ENCODE results near the gene KLHL18. TPM values are rescaled to one million over a fixed set of nuclear protein-coding genes. Genes with fewer than 3 reads are reported as not detected.
"Not testable (repeated sequence)": the region's sequence is repeated elsewhere in the genome, so short reads cannot be mapped to it uniquely, and the experiment has no call there.

KLHL18 gene
- total RNA-seq, 6 experiments from 2014 or later, result 4.3 to 11.4 (median 8.1) TPM

- peak; percentile 51 to 81 (median 73) for ATAC-seq
- Histone ChIP-seq H3K4me1 (no peaks in the 10 kb centered on the region), H3K27ac (no peak overlapping the region), H3K4me3 (no peak overlapping the region), H3K9me3 (no peaks in the 10 kb centered on the region), H3K36me3 (peaks cover 0 to under 1% (median 0%) of the 10 kb centered on the region in 4 donors), H3K27me3 (no peaks in the 10 kb centered on the region)
- intact Hi-C loops (cut with DNase I), result no loop called here
- TF ChIP-seq POLR2A (IDR thresholded peaks at IDR 0.05) (no peak), CTCF (IDR thresholded peaks at IDR 0.05) (no peak)
- 67% methylated on average over 4 of the region's 5 CpGs for WGBS (ENCODE audit: insufficient coverage, low coverage, low lambda C conversion rate, missing lambda C conversion rate)
- DNase-seq, result peak in 2 of 3 donors; percentile 42 to 56
Measured at GRCh38 chr3:47315069-47315647, 32.4 kb downstream of the KLHL18 start.

- H3K27ac ChIP-seq; H3K4me1 ChIP-seq; DNase-seq; H3K36me3 ChIP-seq; H3K9me3 ChIP-seq; H3K4me3 ChIP-seq; H3K27me3 ChIP-seq; intact Hi-C loops (cut with DNase I): not testable (repeated sequence)
- 67% methylated on average over 1 of the region's 1 CpG for WGBS (ENCODE audit: insufficient coverage, low coverage, low lambda C conversion rate, missing lambda C conversion rate)
- ATAC-seq, result peak in 1 of 4 donors; percentile 32
Measured at GRCh38 chr3:47316151-47316550, 33.4 kb downstream of the KLHL18 start.

GRCh38 chr3:47318916-47319315 lies 36.2 kb downstream of the KLHL18 start:
- DNase-seq (no peak), ATAC-seq (no peak)
- no peaks in the 10 kb centered on the region for H3K4me1 ChIP-seq
- 38% methylated on average over 1 of the region's 1 CpG for WGBS (ENCODE audit: insufficient coverage, low coverage, low lambda C conversion rate, missing lambda C conversion rate)
- H3K9me3 ChIP-seq, result no peaks in the 10 kb centered on the region
- intact Hi-C loops (cut with DNase I), result no loop called here
- peaks cover 0 to 15% (median 2%) of the 10 kb centered on the region in 4 donors for H3K36me3 ChIP-seq
- TF ChIP-seq POLR2A (IDR thresholded peaks at IDR 0.05), result no peak
- no peak for TF ChIP-seq CTCF (IDR thresholded peaks at IDR 0.05)
- no peak overlapping the region for H3K27ac ChIP-seq
- H3K4me3 ChIP-seq, result no peak overlapping the region
- no peaks in the 10 kb centered on the region for H3K27me3 ChIP-seq

- Histone ChIP-seq H3K27me3 (no peaks in the 10 kb centered on the region), H3K4me3 (no peak overlapping the region), H3K27ac (no peak overlapping the region), H3K36me3 (peaks cover 0 to 16% (median 2%) of the 10 kb centered on the region in 4 donors), H3K9me3 (no peaks in the 10 kb centered on the region), H3K4me1 (no peaks in the 10 kb centered on the region)
- TF ChIP-seq POLR2A (IDR thresholded peaks at IDR 0.05) (no peak), CTCF (IDR thresholded peaks at IDR 0.05) (no peak)
- no peak for DNase-seq
- intact Hi-C loops (cut with DNase I), result no loop called here
- ATAC-seq, result no peak
- WGBS (ENCODE audit: insufficient coverage, low coverage, low lambda C conversion rate, missing lambda C conversion rate), result 41% methylated on average over 2 of the region's 2 CpGs
Measured at GRCh38 chr3:47319956-47320355, 37.2 kb downstream of the KLHL18 start.

- no peaks in the 10 kb centered on the region for H3K4me1 ChIP-seq
- ATAC-seq (peak in 2 of 4 donors; percentile 12 to 18), DNase-seq (peak in 1 of 3 donors; percentile 29)
- intact Hi-C loops (cut with DNase I), result no loop called here
- H3K27ac ChIP-seq, result no peak overlapping the region
- no peaks in the 10 kb centered on the region for H3K9me3 ChIP-seq
- WGBS (ENCODE audit: insufficient coverage, low coverage, low lambda C conversion rate, missing lambda C conversion rate), result 71% methylated on average over 5 of the region's 8 CpGs
- H3K36me3 ChIP-seq, result peaks cover 0 to 22% (median 3%) of the 10 kb centered on the region in 4 donors
- H3K27me3 ChIP-seq, result no peaks in the 10 kb centered on the region
- no peak for TF ChIP-seq CTCF (IDR thresholded peaks at IDR 0.05)
- no peak for TF ChIP-seq POLR2A (IDR thresholded peaks at IDR 0.05)
- no peak overlapping the region for H3K4me3 ChIP-seq
Measured at GRCh38 chr3:47323431-47324277, 40.9 kb downstream of the KLHL18 start.
